HG02884 (cell line): ENCODE results near the gene LEFTY2.
"Not testable (repeated sequence)": the region's sequence is repeated elsewhere in the genome, so short reads cannot be mapped to it uniquely, and the experiment has no call there.

Experiments used
- ATAC-seq: cut with Tn5 transposase; IDR thresholded peaks from one replicate; pipeline ENCODE4 v1.9.1; 2021; ENCODE audit warnings: mild to moderate bottlenecking, moderate library complexity; ENCODE audit not compliant: unreplicated experiment

The LEFTY2 gene

DNA sequence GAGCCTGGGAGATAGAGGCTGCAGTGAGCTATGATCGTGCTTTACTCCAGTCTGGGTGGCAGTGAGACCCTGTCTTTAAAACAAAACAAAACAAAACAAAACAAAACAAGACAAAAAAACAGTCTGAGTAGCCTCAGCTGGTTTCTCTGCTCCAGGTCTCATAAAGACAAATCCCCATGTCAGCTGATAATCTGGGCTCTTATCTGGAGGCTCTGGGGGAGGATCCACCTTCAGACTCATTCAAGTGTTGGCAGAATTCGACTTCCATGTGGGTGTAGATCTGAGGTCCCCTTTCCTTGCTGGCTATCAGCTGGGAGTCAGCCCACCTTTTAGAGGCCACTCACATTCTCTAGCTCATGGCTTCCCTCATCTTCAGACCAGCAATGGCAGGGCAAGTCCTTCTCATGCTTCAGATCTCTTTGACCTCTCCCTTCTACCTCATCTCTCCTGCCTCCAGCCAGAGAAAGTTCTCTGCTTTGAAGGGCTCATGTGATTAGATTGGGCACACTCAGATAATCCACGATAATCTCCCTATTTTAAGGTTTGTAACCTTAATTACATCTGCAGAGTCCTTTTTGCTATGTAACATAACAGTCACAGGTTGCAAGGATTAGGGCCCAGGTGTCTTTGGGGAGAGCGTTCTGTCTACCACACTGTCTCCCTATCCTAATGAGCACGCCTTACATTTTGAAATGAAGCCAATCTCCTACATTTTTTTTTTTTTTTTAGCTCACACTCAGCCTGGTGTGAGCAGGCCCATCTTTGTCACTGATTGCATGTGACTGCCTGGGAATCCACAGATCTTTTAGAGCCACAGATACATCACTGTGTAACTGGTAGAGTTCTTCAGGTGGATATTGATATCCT lies 9.5 kb downstream of the LEFTY2 start:
- ATAC-seq = no peak

DNA sequence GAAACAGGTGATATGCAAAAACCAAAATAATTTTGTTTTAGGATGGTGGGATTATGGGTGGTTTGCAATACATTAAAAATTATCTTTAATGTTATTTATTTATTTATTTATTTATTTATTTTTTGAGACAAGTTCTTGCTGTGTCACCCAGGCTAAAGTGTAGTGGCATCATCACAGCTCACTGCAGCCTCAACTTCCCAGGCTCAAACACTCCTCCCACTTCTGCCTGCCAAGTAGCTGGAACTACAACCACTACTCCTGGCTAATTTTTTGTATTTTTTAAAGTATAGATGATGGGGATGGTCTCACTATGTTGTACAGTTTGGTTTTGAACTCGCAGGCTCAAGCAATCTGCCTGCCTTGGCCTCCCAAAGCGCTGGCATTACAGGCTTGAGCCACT lies 10.5 kb downstream of the LEFTY2 start:
- ATAC-seq = no peak

DNA sequence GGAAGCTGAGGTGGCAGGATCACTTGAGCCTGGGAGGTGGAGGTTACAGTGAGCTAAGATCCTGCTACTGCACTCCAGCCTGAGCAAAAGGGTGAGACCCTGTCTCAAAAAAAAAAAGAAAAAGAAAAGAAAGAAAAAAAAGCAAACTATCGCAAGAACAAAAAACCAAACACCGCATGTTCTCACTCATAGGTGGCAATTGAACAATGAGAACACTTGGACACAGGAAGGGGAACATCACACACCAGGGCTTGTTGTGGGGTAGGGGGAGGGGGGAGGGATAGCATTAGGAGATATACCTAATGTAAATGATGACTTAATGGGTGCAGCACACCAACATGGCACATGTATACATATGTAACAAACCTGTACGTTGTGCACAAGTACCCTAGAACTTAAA lies 11.6 kb downstream of the LEFTY2 start:
- ATAC-seq = not testable (repeated sequence)

DNA sequence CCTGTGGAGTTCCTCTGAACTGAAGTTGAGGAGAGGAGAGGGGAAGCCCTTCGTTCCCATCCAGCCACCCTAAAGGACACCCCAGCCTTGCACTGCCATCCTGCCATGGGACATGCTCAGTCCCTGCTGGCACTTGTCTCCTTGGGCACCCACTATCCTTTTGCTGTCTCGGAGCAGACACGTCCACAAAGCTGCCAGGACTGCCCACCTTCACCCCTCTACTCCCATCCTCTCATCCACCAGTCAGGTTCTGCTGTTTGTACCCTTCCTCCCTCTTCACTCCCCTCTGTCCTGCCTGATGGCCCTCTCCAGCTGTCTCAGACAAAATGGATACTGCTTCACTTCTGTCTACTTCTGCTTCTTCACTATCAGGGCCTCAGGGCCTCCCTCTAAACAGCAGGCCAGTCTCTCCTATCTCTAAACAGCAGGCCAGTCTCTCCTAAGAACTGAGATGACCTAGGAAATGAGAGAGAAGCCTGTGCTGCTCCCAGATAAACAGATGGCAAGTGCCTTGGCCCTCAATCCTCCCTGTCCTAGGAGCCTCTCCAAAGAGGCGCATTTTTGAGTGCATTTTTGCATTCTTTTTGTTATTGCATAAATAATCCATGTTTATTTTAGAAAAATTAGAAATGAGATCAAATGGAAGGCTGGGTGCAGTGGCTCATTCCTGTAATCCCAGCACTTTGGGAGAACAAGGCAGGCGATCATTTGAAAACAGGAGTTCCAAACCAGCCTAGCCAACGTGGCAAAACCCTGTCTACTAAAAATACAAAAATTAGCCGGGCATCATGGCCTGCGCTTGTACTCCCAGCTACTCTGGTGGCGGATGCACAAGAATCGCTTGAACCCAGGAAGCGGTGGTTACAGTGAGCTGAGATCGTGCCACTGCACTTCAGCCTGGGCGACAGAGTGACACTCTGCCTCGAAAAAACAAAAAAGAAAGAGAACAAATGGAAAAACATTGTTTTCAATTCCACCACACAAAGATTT lies 12.5 kb downstream of the LEFTY2 start:
- no peak for ATAC-seq

DNA sequence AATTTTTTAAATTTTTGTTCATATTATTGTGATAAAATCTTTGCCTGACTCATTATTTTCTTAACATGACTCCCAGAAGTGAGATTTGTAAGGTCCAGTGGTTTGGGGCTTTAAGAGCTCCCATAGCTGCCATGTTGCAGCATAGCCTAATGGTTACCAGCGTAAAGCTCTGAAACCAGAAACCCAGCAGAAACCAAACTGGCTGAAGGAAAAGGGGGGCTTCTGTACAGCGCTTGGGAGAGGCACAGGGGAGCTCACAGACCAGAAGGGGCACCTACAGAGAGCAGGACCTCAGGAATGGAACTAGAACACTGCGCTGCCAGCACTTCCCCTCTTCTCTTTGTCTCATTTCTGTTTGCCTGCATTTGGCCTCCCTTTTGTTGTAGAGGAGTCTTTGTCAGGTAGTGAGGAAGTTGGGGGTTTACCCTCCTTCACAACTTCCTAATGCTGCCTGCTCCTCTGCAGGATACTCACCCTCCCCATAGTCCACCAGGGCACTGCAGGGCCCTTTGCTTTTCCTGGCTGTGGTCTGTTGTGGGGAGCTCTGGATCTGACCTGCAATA lies 14.4 kb downstream of the LEFTY2 start:
- ATAC-seq = no peak

DNA sequence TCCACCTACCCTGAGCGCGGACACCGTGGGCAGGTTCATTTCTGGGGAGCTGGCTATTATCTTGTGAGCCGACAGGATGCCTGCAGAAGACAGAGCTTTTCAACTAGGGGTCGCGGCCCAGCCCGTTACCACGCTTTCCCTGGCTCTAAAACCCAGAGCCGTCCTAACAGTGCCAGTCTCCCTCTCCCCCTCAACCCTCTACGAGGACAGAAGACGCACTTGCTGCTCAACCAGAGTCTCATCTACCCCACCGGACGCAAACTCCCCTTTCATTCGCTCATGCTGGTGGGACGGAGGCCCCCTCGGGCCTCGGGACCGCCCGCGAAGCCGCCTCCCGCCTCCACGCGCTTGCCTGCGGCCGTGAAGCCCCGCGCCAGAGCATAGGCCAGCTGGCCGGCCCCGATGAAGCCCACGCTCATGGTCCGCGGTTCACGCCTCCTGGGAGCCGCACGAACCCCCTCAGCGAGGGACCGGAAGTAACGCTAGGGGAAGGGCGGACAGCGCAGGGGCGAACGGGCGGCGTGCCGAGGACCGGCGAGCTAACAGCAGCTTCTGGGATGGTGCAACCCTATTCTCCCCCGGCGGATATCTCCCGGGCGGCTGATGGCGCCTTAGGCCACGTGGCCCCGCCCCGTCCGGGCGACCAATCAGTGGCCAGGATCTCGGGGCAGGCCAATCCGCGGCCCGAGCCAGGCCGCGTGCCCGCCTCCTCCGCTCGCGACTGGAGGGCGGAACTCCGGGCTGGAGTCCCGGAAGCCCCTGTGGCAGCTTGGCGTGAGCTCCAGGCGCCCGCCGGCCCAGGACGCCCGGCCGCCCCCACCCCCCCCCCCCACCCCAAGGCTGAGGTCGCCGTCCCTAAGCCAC lies 17.1 kb downstream of the LEFTY2 start, which contains the start of gene PYCR2:
TSS of gene PYCR2 (minus strand) at position 559 of the 864 bp plus-strand sequence. CDS start at position 419, 140 bp downstream.
- ATAC-seq = peak; percentile 98

DNA sequence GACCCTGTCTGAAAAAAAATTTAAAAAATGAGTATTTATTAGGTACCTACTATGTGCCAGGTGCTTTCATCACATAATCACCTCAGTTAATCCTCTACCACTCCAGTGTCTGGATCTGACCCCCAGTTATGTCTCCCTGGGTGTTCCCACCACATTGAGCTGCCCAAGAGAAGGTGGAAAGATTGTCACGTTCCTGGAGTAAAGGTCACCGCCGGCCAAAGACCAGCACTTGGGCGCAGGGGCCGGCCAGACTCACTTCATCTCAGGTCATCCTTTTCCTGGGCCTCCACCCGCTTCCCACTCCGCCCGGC lies 17.7 kb downstream of the LEFTY2 start:
- no peak for ATAC-seq

DNA sequence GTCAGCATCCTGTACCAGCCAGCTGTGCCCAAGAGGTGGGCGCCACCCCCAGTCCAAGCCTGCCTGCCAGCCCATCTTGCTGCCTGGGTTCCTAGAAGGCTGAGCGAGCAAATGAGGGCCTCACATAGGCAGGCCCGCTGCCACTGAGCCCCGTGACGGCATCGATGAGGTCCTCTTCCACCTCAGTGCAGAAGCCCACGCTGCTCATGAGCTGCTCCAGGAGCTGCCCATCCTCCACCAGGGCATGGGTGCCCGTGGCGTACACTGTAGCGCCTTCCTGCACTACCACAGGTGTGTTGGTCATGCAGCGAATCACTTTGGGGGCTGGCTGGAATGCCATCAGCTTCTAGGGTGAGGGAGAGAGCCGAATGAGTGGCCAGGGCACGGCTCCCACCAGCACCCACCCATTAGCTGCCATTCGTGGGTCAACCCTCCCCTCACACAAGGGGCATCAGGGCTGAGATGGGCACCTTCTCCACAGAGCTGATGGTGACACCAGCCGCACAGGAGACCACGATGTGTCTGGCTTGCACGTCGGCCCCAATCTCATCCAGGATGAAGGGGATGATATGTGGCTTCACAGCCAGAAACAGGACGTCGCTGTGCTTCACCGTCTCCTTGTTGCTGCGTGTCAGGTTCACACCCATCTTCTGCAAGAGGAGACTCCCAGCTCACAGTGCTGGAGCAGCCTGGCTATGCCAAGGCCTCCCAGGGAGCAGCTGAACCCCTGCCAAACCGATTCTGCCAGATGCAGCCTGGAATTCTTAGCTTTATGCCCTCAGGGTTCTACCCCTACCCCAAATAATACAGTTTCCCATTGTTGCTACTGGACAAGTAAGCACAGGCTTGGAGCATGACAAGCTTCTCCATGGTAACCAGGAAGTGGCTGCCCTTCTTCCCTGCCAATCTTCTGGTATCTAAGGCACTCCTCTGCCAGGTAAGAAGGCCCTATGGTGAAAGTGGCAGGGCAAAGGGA lies 19.0 kb downstream of the LEFTY2 start:
- ATAC-seq = no peak

DNA sequence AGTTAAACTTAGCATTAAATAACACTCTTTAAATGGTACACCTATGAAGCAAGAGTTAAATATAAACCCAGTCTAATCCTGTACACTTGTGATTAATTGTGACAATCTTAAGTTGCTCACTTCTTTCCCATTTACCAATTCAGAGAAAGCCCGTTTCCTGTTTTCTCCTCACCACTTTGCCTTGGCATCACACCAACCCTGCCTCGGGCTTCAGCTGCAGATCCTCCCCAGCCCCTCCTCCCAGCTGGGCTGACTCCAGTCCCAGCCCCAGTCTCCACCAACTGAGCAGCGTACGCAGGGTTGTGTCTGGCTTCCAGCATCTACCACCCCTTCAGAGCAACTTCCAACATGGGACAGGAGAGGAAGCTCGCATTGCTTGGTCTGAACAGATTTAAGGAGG lies 21.1 kb downstream of the LEFTY2 start:
- ATAC-seq = no peak

DNA sequence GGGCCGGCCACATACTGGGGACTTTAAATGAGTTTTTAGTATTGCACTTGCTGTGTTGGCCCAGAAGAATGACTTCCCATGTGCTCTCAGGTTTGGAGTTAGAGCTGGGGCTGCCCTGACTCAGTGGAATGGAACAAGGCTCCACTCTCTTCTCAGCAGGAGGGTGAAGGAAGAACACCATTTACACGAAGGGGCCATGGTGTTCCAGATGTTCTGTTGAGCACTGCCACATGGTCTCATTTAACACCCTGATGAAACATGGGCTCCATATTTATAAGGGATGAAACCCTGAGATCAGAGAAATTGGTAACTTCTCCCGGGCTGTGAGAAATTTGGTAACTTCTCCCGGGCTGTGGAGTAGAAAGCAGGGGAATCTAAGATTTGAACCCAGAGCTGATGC lies 22.7 kb downstream of the LEFTY2 start:
- ATAC-seq = no peak

DNA sequence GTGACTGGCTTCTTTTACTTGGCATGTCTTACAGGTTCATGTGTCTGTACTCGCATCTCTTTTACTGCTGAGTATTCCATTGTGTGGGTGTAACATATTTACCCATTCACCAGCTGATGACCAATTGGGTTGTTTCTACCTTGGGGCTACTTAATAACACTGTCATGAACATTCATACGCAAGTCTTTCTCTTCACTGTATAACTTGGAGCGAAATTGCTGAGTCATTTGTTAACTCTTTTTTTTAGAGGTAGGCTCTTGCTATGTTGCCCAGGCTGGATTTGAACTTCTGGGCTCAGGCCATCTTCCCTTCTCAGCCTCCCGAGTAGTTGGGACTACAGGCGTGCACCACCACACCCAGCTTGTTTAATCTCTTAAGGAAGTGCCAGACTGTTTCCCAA lies 23.5 kb downstream of the LEFTY2 start:
- no peak for ATAC-seq

DNA sequence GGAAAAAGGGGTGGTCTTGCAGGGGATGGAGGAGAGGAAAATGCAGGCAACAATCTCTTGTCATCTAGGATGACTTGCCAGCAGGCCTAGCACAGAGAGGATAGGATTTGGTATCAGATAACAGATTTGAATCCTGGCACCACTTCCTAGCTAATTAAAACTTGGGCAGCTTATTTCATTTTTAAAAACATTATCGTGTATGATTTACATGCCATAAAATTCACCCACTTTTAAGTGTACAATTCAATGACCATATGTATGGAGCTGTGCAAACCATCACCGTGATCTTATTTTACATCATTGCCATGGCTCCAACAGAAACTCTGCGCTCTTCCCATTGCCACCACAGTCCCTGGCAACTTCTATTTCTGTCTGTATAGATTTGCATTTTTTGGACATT lies 23.9 kb downstream of the LEFTY2 start:
- ATAC-seq = no peak

DNA sequence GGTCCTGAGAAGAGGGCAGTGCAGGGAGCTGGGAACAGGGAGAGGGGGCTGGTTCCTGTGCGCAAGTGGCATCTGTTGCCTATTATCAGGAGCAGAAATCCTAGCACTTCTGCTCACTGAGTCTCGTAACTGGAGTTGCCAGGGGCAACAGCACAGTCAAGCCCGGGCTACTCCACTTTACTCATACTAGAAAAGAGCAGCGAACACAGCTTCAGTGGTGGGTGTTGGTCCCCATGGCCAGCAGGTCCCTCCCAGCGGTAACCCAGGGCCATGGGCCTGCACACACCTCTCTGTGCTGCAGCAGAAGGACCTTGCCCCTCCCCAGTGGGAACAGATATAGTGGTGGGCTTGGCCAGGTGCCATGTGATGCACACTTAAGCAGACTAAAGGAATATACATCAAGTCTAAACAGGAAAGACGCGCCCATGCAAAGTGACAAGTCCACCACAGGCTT lies 25.5 kb downstream of the LEFTY2 start:
- ATAC-seq = no peak

DNA sequence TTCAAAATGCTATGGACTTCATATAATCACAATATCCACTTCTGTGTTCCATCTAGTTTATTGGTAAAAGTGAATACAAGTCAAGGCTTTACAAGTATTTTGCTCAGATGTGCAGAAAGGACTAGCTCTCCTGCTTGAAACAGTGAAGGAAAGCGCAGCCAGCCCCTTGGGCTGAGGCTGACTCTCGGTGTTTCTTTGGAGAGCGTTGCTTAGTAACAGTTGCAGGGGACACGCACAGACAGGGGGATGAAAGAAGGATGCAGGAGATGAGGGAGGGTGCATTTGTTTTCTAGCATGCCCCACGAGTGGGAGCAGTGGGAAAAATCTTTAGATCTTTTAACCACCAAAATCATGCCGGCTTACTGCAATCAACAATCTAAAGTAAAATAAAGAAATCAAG lies 26.1 kb downstream of the LEFTY2 start:
- ATAC-seq = no peak

DNA sequence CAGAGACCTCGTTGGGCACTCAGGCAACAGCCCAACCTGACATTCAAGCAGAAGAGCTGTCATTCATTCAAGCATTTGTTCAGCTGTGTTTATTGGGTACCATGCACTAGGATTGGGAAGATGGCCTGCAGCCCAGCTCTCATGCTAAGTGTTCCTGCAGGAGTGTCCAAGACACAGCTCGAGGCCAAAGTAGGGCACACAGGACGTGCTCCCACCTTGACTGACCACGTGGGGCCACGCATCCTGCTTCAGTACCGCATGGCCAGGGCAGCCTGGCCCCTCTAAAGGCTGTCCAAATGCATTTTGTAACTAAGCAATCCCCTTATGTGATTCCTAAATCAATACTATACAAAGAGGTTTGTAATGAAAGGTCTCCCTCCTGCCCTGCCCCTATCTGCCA lies 26.6 kb downstream of the LEFTY2 start:
- no peak for ATAC-seq

DNA sequence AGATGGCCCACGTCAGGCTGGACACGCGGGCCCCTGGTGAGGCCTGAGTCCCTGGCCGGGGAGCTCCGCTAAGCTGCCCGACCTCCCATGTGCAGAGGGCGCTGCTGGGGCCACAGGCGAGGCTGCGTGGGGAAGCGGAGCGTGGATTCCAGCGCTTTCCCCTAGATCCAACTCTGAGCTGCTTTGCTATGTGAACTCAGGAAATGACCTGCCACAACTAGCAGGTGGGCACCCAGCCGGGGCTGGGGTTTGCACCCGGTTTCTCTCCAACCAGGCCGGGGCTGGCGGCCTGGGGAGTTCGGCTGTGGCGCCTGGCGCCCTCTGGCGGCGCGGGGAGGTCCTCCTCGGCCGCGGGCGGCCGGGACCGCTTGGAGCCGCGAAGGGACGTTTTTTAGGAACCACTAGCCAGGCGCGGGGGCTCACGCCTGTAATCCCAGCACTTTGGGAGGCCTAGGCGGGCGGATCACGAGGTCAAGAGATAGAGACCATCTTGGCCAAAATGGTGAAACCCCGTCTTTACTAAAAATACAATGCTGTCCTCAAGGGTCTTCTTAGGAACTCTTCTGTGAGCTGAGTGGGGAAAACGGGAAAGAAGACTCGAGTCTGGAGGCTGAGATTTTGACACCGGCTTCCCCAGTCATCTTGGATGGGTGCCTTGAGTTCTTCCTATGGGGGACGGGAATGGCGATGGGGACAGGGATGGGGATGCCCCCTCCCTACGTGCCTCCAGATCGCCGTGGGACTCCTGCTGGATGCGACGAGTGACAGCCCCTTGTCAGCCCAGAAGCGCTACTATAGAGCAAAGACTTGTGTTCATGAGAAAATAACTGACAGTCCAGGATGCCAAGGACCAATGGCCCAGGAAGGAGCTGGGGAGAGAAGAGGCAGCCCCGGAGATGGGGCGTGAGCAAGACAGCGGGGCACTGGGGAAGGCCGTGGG lies 29.6 kb downstream of the LEFTY2 start:
- peak; percentile 66 for ATAC-seq

DNA sequence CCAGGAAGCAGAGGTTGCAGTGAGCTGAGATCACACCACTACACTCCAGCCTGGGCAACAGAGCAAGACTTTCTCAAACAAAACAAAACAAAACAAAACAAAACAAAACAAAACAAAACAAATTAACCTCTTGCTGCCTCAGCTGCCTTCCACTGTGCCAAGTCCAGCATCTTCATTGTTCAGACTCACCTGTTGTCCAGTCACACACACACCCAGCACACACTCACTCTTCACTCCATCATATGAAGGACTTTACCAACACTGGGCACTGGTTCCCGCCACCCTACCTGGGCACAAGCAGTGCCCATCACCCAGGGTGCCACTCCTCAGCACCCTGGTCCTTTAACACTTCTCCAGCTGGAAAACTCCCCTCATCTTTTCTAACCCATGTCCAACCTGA lies 31.5 kb downstream of the LEFTY2 start:
- ATAC-seq = no peak

DNA sequence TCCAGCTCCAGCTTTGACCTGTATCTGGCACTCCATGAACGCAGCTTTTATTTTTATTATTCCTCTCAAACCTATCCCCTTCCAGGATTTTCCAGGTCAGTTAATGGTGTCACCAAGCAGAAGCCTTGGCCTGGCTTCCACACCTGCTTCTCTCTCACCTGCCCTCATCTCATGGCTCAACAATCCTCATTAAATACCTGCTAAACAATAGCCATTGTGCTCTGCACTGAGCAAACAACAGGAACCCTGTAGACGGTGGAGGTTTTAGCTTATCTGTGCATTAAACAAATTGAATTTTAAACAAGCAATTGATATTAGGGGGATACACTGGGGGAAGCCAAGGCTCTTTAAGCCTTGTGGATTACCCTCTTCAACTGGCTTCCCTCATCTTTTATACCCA lies 32.2 kb downstream of the LEFTY2 start:
- ATAC-seq = no peak
